Type B pancreatic cell (in vitro differentiated cells): ENCODE data around the gene SPATS2. TPM values are rescaled to one million over a fixed set of nuclear protein-coding genes. Genes with fewer than 3 reads are reported as not detected.
"Not testable (repeated sequence)": the region's sequence is repeated elsewhere in the genome, so short reads cannot be mapped to it uniquely, and the experiment has no call there.

Experiments
- DNase-seq: peaks from one replicate; pipeline ENCODE4 v3.0.0; 2021; ENCODE audit warnings: mixed read lengths; ENCODE audit not compliant: unreplicated experiment; ENCODE audit errors: extremely low spot score
- H3K27ac Mint-ChIP-seq: 2 replicates; pipeline ENCODE4 v1.8.0; 2021; ENCODE audit warnings: mild to moderate bottlenecking, mixed read lengths
- H3K27me3 Mint-ChIP-seq: 2 replicates; pipeline ENCODE4 v1.8.0; 2021; ENCODE audit warnings: mixed read lengths
- H3K36me3 Mint-ChIP-seq: 2 replicates; pipeline ENCODE4 v1.8.0; 2021; ENCODE audit warnings: mixed read lengths
- H3K4me1 Mint-ChIP-seq: one replicate; pipeline ENCODE4 v1.8.0; 2021; ENCODE audit warnings: mixed read lengths; ENCODE audit not compliant: unreplicated experiment
- H3K4me3 Mint-ChIP-seq: 2 replicates; pipeline ENCODE4 v1.8.0; 2021; ENCODE audit warnings: mild to moderate bottlenecking, mixed read lengths
- H3K9me3 Mint-ChIP-seq: 2 replicates; pipeline ENCODE4 v1.8.0; 2021; ENCODE audit warnings: mixed read lengths
- long read RNA-seq: library from polyadenylated mRNA; unstranded; transcript quantifications from one replicate; pipeline ENCODE4 v2.0.0, GENCODE V29; 2020
- total RNA-seq: library from RNA; stranded (reverse); gene quantifications from 2 replicates; pipeline ENCODE4 v1.2.1, GENCODE V29; 2021; ENCODE audit warnings: low replicate concordance
- TF ChIP-seq, protein P1 (sequence below): fragments of 200-600 bp; sonication (generic); conservative IDR thresholded peaks from 2 replicates; pipeline ENCODE4 v1.5.0; 2021; ENCODE audit warnings: antibody characterized with exemption, mild to moderate bottlenecking

SPATS2 gene
- 32.0 and 40.3 TPM in 2 replicates for total RNA-seq
- long read RNA-seq, transcript SPATS2-222 (14 exons, 2,993 nt) = major isoform, 5 of 31 reads
- long read RNA-seq, partial matches to known transcripts = 8 of 31 reads
- long read RNA-seq, other reads (novel, unspliced or antisense) = 13 of 31 reads

DNA sequence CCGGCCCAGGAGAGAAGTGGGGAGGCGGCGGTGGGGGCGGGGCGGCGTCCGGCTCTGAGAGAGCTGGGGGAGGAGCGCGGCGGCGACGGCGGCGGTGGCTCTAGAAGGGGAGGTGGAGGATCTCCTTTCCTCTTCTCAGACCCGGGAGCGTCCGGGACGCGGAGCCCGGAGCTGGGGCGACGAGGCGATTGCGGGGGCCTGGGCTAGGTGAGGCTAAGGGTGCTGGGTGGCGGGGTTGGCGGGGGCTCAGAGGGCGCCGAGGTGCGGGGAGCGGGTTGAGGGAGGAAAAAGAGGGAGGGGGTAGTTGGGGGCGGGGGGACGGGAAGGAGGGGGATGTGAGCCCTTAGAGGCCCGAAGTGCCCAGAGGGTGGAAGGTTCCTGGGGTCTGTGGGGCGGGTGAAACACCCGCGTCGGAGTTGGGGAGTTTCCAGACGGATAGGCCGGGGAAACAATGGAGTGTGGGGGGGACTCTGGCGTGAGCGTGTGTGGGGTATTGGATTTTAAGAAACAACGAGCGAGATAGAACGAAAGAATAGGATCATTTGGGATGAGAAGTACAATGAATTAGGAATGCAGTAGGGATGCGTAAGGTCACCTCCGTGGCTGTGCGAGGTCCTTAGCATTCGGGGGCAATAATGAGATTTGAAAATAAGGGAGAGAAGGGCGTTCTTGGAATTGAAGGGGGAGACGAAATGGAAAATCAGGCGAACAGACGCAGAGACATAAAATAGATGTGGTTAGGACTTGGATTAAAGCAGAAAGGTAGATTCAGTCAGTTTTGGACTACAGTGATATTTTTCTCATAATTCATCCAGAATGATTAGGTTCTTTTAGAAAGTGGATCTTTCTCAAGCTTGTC is at the start of gene SPATS2:
Gene SPATS2 (plus strand): TSS at position 82 of the 859 bp plus-strand sequence. CDS start 93,551 bp downstream, outside the sequence.
- TF ChIP-seq, protein P1, sequence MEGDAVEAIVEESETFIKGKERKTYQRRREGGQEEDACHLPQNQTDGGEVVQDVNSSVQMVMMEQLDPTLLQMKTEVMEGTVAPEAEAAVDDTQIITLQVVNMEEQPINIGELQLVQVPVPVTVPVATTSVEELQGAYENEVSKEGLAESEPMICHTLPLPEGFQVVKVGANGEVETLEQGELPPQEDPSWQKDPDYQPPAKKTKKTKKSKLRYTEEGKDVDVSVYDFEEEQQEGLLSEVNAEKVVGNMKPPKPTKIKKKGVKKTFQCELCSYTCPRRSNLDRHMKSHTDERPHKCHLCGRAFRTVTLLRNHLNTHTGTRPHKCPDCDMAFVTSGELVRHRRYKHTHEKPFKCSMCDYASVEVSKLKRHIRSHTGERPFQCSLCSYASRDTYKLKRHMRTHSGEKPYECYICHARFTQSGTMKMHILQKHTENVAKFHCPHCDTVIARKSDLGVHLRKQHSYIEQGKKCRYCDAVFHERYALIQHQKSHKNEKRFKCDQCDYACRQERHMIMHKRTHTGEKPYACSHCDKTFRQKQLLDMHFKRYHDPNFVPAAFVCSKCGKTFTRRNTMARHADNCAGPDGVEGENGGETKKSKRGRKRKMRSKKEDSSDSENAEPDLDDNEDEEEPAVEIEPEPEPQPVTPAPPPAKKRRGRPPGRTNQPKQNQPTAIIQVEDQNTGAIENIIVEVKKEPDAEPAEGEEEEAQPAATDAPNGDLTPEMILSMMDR = no peak
- Mint-ChIP-seq H3K27ac (peak within 1 kb of the TSS; percentile 85), H3K4me1 (peaks cover 20% of the 10 kb centered on the region), H3K4me3 (peak within 1 kb of the TSS; percentile 95), H3K9me3 (no peaks in the 10 kb centered on the region), H3K36me3 (peaks cover 7% of the 10 kb centered on the region), H3K27me3 (no peaks in the 10 kb centered on the region)
- DNase-seq = no peak

DNA sequence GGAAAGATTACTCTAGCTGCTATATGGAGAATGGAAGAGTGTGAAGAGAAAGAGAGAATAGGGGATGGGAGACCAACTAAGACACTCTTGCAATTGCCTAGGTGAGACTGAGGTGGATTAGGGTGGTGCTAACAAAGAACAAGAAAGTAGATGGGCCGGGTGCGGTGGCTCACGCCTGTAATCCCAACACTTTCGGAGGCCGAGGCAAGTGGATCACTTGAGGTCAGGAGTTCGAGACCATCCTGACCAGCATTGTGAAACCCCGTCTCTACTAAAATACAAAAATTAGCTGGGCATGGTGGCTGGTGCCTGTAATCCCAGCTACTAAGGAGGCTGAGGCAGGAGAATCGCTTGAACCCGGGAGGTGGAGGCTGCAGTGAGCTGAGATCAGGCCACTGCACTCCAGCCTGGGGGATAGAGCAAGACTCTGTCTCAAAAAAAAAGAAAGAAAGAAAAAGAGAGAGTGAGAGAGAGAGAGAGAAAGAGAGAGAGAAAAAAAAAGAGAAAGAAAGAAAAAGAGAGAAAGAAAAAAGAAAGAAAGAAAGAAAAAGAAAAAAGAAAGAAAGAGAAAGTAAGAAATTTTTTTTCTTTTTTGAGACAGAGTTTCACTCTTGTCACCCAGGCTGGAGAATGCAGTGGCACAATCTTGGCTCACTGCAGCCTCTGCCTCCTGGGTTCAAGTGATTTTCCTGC is 46.7 kb upstream of the SPATS2 start:
- not testable (repeated sequence) for H3K9me3 Mint-ChIP-seq, H3K36me3 Mint-ChIP-seq, DNase-seq
- H3K27me3 Mint-ChIP-seq = peaks cover 17% of the 10 kb centered on the region
- H3K4me3 Mint-ChIP-seq = peak overlapping the region; percentile 46
- peak overlapping the region; percentile 13 for H3K27ac Mint-ChIP-seq
- peaks cover 17% of the 10 kb centered on the region for H3K4me1 Mint-ChIP-seq

DNA sequence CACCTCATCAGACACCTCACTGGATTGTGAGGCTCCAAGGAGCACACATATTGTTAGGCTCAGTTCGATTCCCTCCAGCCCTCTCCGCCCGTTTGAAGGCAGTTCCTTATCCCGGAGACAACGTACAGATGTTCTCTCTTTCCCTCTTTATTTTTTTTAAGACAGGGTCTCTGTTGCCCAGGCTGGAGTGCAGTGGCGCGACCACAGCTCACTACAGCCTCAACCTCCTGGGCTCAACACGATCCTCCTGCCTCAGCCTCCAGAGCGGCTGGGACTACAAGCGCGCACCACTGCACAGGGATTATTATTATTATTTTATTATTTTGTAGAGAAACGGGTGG is 44.9 kb upstream of the SPATS2 start:
- peak overlapping the region; percentile 100 for H3K4me3 Mint-ChIP-seq
- TF ChIP-seq, protein P1 = no peak
- no peaks in the 10 kb centered on the region for H3K9me3 Mint-ChIP-seq
- no peak for DNase-seq
- peaks cover 17% of the 10 kb centered on the region for H3K4me1 Mint-ChIP-seq
- H3K36me3 Mint-ChIP-seq = peaks cover 4% of the 10 kb centered on the region
- H3K27ac Mint-ChIP-seq = peak overlapping the region; percentile 93
- H3K27me3 Mint-ChIP-seq = peaks cover 17% of the 10 kb centered on the region

DNA sequence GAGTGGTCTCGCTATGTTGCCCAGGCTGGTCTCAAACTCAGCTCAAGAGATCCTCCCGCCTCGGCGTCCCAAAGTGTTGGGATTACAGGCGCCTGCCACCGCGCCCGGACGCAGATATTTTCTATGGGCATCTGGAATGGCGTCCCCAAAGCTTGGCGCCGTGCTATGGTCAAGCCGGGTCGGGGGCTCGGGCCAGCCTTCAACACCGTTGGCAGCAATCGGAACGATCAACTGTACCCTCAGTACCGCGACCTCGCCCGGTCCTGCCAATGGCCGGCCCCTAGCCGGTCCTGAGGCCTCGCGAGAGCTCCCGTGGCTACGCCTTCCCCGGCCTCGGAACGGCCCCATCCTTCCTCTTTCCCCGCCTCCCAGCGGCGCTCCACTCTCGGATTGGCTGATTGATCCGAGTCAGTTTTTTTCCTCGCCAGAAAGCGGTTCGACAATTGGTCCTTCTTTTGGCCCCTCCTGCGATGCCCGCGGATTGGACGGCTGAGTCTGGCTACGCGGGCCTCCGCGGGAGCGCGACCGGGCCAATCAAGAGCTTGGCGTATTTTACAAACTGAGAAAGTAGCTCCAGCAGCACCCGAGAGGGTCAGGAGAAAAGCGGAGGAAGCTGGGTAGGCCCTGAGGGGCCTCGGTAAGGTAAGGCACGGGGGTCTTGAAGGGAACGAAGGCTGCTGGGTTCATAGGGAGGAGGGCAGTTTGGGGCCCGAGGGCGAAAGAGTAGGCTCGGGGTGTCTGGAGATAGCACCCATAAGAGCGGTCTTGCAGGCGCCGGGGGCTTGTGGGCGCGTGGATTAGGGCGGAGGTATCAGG is 44.3 kb upstream of the SPATS2 start, which contains the start of gene TROAP:
Gene TROAP (plus strand): TSS at position 548 of the 816 bp plus-strand sequence. CDS start 354 bp downstream, outside the sequence.
- peaks cover 17% of the 10 kb centered on the region for H3K27me3 Mint-ChIP-seq
- TF ChIP-seq, protein P1 = no peak

DNA sequence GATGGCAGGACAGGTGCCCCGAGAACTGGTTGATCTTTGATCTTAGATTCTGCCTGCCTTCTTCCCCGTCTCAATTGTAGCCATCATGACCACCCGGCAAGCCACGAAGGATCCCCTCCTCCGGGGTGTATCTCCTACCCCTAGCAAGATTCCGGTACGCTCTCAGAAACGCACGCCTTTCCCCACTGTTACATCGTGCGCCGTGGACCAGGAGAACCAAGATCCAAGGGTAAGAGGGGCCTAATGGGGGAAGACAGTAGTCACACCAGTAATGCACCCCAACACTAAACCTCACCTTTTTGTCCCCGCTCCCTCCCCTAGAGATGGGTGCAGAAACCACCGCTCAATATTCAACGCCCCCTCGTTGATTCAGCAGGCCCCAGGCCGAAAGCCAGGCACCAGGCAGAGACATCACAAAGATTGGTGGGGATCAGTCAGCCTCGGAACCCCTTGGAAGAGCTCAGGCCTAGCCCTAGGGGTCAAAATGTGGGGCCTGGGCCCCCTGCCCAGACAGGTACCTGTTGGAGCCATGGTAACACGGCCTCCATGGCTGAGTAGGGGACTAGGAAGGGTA is 43.7 kb upstream of the SPATS2 start:
- DNase-seq = no peak
- Mint-ChIP-seq H3K4me1 (peaks cover 17% of the 10 kb centered on the region), H3K27ac (peak overlapping the region; percentile 93), H3K27me3 (peaks cover 15% of the 10 kb centered on the region), H3K36me3 (peaks cover 8% of the 10 kb centered on the region), H3K4me3 (peak overlapping the region; percentile 100), H3K9me3 (no peaks in the 10 kb centered on the region)
- TF ChIP-seq, protein P1 = no peak

More for the DNA sequence above, 44.3 kb upstream of the SPATS2 start, which contains the start of gene TROAP:
- no peaks in the 10 kb centered on the region for H3K9me3 Mint-ChIP-seq
- peak within 1 kb of the TSS; percentile 100 for H3K4me3 Mint-ChIP-seq
- peak within 1 kb of the TSS; percentile 93 for H3K27ac Mint-ChIP-seq
- peaks cover 8% of the 10 kb centered on the region for H3K36me3 Mint-ChIP-seq
- peaks cover 17% of the 10 kb centered on the region for H3K4me1 Mint-ChIP-seq
- DNase-seq = peak; percentile 98
